ENCODE data around the gene NRG3.

The NRG3 gene

DNA sequence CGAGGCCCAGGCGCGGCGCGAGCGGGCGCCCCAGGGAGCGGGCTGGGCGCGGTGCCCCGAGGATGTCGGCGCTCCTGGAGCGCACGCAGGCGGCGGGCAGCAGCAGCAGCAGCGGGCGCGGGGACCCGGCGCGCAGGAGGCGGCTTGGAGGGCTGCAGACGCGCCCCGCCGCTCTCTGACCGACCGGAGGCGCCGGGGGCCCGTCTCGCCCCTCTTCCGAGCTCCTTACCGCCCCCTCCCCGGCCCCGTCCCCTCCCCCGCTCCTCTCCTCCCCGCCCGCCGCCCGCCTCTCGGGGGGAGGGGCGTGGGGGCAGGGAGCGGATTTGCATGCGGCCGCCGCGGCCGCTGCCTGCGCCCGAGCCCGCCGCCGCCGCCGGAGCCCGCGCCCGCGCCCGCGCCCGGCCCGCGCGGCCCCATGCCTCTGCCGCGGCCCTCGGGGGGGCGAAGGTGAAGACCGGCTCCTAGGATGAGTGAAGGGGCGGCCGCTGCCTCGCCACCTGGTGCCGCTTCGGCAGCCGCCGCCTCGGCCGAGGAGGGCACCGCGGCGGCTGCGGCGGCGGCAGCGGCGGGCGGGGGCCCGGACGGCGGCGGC lies at the start of gene NRG3:
Gene NRG3 (plus strand): TSS at position 320 of the 592 bp plus-strand sequence.
- no peak for DNase-seq (ENCODE audit: extremely low read depth in 1 of 2, low read depth in 1 of 2)

- no peak for DNase-seq (ENCODE audit: extremely low read depth in 1 of 2, low read depth in 1 of 2)
These were observed 46.7 kb upstream of the NRG3 start for GRCh38 chr10:81828251-81828650.

- DNase-seq (ENCODE audit: extremely low read depth in 1 of 2, low read depth in 1 of 2): no peak
These were observed 43.9 kb upstream of the NRG3 start for GRCh38 chr10:81831060-81831459.

DNA sequence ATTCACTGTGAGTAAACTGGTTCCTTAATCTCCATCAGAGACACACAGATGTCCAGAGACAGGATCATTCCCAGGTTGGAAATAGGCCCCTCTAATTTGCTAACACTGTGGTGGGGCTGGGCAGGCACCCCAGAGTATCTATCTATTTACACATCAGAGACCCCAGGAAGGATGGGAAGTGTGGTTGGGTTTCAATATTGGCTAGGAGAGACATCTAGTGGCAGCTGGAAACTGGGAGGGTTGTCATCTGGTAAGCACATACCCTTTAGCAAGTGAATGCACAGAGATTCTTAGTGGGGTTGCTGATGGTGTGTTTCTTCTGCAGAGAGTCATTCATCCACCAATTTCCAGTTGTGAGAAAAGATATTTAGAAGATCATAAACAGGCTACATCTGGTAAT lies 36.0 kb upstream of the NRG3 start:
- no peak for DNase-seq (ENCODE audit: extremely low read depth in 1 of 2, low read depth in 1 of 2)

DNA sequence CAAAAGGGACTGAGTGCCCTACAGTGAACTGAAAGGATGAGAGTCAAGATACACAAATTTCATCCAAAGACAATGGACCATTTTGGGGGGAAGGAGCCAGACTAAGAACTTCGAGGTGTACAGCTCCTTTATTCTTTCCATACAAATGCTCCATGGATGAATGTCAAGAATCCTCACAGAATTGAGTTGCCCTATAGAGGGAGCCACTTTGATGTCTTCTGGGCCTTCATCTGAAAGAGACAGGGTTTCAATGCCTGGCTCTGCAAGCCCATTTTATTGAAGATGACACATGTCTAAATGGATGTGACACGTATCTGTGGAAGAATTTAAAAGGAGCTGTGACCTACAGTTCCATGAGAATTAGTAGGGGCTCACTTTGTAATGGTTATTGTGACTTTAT lies 32.0 kb upstream of the NRG3 start:
- DNase-seq (ENCODE audit: extremely low read depth in 1 of 2, low read depth in 1 of 2): no peak

DNA sequence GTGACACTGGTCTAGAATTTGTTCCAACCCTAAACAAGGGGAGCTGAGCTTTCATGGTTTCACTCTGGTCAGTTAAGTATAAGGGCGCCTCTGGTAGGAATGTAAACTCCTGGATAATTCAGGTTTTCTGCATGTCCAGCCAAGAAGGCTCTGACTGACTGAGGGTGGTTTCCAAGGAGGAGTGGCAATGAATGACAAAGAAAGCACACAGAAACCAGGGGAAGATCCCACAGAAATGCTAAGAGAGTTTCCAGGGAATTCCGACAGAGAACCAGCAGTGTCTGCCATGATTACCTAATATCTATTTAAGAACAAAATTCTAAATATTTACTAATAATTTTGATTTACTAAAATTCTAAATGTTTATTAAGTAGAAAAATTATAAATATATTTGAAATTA lies 27.3 kb upstream of the NRG3 start:
- no peak for DNase-seq (ENCODE audit: extremely low read depth in 1 of 2, low read depth in 1 of 2)

DNA sequence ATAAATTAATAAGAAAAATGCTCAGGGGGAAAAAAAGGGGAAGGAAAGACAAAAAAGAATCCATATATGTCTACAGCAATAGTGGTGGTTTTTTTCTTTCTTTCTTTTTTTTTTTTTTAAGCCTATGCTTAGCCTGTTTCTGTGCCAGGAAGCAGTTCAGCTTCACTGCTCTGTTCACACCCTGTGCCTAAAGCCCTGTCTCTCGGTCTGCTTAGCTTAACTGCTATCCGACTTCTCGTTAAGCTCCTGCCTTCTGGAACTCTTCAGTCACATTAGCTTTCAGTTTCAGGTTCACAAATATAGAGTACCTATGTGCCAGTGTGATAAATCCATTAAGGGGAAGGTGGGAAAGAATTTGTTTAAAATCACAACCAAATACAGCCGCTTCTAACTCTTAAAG lies 26.5 kb upstream of the NRG3 start:
- no peak for DNase-seq (ENCODE audit: extremely low read depth in 1 of 2, low read depth in 1 of 2)

GRCh38 chr10:81848931-81849330 lies 26.1 kb upstream of the NRG3 start:
- DNase-seq (ENCODE audit: extremely low read depth in 1 of 2, low read depth in 1 of 2): no peak

GRCh38 chr10:81862596-81862995 lies 12.4 kb upstream of the NRG3 start:
- DNase-seq (ENCODE audit: extremely low read depth in 1 of 2, low read depth in 1 of 2): no peak

GRCh38 chr10:81863771-81864170 lies 11.2 kb upstream of the NRG3 start:
- DNase-seq (ENCODE audit: extremely low read depth in 1 of 2, low read depth in 1 of 2): no peak

GRCh38 chr10:81865581-81865980 lies 9.4 kb upstream of the NRG3 start:
- no peak for DNase-seq (ENCODE audit: extremely low read depth in 1 of 2, low read depth in 1 of 2)

DNA sequence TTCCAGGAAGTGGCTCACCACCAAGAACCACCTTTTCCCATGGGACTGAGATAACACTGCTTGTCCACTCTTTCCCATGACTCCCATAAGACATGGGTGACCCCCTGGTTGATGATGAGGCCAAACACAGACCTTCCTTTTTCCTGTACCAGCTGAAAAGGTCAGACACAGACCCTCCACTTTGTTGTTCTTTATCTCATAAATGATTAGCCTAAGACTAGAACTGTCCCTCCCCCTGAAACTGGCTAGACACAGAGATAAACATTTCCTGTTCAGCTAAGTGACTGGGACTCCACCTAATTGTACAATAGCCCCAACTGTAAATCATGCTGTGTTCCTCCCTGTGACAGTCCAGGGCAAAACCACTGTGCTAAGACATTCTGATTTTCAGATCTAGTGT lies 8.2 kb upstream of the NRG3 start:
- DNase-seq (ENCODE audit: extremely low read depth in 1 of 2, low read depth in 1 of 2): no peak

GRCh38 chr10:81870472-81870871 lies 4.5 kb upstream of the NRG3 start:
- DNase-seq (ENCODE audit: extremely low read depth in 1 of 2, low read depth in 1 of 2): no peak

DNA sequence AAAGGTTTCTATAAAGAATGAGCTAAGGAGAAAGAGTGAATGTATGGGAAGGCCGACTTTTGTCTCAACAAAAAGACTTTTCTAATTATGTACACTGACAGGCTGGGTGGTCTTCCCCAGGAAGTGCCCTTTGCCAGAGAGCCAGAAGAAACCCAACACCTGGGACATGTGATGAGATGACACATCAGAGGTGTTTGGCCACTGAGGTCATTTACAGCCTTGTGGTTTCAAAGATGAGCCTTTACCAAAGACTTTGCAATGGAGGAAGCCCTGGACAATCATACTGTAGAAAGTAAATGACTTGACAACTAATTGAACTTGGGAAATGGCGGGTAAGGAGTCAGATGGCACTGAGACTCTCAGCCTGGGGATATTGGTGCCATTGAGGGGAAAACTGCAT lies 3.4 kb upstream of the NRG3 start:
- no peak for DNase-seq (ENCODE audit: extremely low read depth in 1 of 2, low read depth in 1 of 2)

DNA sequence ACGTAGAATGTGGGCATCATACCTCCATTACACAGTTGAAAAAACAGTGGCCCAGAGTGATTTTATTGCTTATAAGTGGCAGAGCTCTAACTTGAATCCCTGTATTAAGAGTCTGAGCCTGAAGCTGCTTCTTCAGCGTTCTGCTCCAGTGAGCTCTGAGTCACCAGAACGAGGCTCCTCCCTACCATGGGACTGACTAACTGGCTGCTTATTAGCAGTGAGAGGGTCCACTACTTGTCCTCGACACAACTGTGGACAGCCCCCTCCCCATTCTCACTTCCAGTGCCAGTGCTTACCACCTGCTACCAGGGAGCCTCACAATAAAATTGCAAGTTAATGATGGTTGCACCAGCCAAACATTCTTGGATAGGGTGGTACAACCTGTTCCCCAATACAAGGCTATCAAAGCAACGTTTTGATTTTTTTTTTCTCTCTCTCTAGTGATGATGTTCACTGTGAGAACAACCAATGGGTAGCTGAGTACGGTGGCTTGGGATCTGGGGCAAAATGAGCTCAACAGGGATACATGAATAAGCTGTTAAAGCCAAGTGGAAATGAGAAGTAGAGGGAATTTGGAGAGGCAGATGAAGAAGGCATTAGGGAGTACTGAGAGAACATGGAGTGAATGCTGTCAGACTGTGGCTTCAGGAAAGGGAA lies 2.7 kb upstream of the NRG3 start:
- DNase-seq (ENCODE audit: extremely low read depth in 1 of 2, low read depth in 1 of 2): no peak

- DNase-seq (ENCODE audit: extremely low read depth in 1 of 2, low read depth in 1 of 2): no peak
These were observed 1.6 kb upstream of the NRG3 start for GRCh38 chr10:81873231-81873931.

DNA sequence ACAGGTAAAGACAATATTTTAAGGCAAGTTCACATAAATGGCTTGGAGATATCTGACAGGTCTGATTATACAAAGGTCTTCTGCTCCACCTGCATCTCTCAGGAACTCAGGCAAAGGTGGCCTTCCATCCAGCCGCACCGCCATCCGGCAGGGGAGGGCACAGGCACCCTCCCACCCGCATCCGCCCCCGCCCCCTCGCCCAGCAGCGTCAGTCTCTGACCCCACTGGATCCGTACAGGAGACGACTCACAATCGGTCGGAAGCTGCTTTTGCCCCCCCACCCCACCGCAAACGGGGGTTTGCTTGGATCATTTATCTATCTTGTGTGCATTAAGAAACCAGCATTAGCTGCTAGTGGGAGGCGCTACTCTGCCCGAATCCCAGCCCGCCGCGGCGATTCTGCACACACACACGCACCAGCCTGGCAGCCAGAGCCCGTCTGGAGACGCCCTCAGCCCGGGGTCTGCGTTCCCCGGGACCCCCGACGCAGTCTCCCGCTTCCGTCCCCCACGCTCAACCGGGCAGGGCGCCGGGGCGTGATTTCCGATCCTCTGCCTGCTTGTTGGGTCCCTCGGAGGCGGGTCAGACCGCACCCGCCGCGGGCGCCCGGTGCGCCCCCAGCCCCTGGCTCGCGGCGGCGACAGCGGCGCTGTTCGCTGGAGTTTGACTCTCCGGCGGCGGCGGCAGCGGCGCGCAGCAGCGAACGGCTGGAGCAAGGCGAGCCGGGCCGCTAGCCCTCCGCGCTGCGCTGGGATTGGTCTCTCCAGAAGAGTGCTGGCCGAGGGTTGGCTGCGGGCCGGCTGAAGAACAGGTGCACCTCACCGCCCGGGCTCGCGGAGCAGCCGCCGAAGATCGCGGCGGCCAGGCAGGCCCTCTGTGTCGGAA lies 820 bp upstream of the NRG3 start:
- no peak for DNase-seq (ENCODE audit: extremely low read depth in 1 of 2, low read depth in 1 of 2)

DNA sequence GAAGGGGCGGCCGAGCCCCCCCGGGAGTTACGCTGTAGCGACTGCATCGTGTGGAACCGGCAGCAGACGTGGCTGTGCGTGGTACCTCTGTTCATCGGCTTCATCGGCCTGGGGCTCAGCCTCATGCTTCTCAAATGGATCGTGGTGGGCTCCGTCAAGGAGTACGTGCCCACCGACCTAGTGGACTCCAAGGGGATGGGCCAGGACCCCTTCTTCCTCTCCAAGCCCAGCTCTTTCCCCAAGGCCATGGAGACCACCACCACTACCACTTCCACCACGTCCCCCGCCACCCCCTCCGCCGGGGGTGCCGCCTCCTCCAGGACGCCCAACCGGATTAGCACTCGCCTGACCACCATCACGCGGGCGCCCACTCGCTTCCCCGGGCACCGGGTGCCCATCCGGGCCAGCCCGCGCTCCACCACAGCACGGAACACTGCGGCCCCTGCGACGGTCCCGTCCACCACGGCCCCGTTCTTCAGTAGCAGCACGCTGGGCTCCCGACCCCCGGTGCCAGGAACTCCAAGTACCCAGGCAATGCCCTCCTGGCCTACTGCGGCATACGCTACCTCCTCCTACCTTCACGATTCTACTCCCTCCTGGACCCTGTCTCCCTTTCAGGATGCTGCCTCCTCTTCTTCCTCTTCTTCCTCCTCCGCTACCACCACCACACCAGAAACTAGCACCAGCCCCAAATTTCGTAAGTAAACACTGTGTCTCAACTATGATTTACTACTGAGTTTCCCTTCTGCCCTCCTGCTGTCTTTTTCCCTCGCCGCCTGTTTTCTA lies 666 bp downstream of the NRG3 start:
- DNase-seq (ENCODE audit: extremely low read depth in 1 of 2, low read depth in 1 of 2): no peak

- DNase-seq (ENCODE audit: extremely low read depth in 1 of 2, low read depth in 1 of 2): no peak
These were observed 1.5 kb downstream of the NRG3 start for GRCh38 chr10:81876253-81877077.

- DNase-seq (ENCODE audit: extremely low read depth in 1 of 2, low read depth in 1 of 2): no peak
These were observed 2.6 kb downstream of the NRG3 start for GRCh38 chr10:81877596-81877995.
